ENCODE data around the gene SMTN.
"Not testable (repeated sequence)": the region's sequence is repeated elsewhere in the genome, so short reads cannot be mapped to it uniquely, and the experiment has no call there.

DNA sequence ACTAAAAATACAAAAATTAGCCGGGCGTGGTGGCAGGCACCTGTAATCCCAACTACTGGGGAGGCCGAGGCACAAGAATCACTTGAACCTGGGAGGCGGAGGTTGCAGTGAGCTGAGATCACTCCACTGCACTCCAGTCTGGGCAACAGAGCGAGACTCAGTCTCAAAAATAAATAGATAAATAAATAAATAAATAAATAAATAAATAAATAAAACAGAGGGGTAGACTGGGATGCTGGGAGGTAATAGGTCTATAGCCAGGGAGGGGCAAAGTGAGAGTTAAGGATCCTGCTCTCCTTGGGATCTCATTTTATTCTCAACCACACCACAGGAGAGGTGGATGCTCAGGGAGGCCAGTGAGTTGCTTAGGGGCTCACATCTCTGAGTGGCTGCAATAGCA, 16.4 kb downstream of the SMTN start:
- TF ChIP-seq GABPA (IDR thresholded peaks at IDR 0.05 in 1 of 2, conservative IDR thresholded peaks at IDR 0.05 in 1 of 2); JUND (IDR thresholded peaks at IDR 0.05); TAF1 (conservative IDR thresholded peaks at IDR 0.05): not testable (repeated sequence)
- TF ChIP-seq, protein P1, sequence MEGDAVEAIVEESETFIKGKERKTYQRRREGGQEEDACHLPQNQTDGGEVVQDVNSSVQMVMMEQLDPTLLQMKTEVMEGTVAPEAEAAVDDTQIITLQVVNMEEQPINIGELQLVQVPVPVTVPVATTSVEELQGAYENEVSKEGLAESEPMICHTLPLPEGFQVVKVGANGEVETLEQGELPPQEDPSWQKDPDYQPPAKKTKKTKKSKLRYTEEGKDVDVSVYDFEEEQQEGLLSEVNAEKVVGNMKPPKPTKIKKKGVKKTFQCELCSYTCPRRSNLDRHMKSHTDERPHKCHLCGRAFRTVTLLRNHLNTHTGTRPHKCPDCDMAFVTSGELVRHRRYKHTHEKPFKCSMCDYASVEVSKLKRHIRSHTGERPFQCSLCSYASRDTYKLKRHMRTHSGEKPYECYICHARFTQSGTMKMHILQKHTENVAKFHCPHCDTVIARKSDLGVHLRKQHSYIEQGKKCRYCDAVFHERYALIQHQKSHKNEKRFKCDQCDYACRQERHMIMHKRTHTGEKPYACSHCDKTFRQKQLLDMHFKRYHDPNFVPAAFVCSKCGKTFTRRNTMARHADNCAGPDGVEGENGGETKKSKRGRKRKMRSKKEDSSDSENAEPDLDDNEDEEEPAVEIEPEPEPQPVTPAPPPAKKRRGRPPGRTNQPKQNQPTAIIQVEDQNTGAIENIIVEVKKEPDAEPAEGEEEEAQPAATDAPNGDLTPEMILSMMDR (IDR thresholded peaks at IDR 0.05; ENCODE audit: low read depth, low read length, missing input control): not testable (repeated sequence)
- TF ChIP-seq, protein P2, sequence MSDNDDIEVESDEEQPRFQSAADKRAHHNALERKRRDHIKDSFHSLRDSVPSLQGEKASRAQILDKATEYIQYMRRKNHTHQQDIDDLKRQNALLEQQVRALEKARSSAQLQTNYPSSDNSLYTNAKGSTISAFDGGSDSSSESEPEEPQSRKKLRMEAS (IDR thresholded peaks at IDR 0.05): not testable (repeated sequence)

Measured in liver (tissue), 3 donors.